ENCODE results near the gene INAVA. TPM values are rescaled to one million over a fixed set of nuclear protein-coding genes. Genes with fewer than 3 reads are reported as not detected.

Gene INAVA
- polyA plus RNA-seq, 3 donors, result not detected

DNA sequence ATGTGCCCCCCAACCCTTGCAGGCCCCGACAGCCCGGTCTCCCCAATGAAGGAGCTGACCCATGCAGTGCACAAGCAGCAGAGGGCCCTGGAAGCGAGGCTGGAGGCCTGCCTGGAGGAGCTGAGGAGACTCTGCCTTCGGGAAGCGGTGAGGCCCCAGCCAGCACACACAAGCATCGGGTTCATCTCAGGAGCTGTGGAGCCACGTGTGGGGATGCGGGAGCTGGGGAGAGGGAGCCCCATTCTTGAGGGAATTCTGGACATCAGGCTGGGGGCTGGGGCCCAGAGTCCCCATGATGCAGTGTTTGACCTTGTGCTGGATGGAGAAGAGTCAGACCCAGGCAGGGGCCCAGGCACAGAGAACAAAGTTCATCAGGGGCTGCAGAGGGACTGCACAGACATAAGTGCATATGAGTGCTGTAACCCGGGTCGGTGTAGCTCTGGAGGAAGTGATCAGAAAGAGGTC, 4.8 kb downstream of the INAVA start:
- Histone ChIP-seq H3K79me2 (ENCODE audit: insufficient read depth, low read length) (no peaks in the 10 kb centered on the region), H3K4me1 (ENCODE audit: control insufficient read depth in 1 of 2, insufficient read depth in 2 of 2, low read length in 2 of 2) (peaks cover 9 to 29% of the 10 kb centered on the region in 2 donors), H3K4me2 (replicated peaks; ENCODE audit: extremely low read depth, low read length, poor library complexity, severe bottlenecking) (no peak overlapping the region), H3K27ac (ENCODE audit: low read depth in 1 of 2, low read length in 2 of 2) (no peak overlapping the region), H3K4me3 (replicated peaks in 1 of 3; ENCODE audit: low read depth in 2 of 3, low read length in 3 of 3) (no peak overlapping the region), H3K36me3 (replicated peaks in 1 of 2; ENCODE audit: control insufficient read depth in 1 of 2, insufficient read depth in 2 of 2, low read length in 2 of 2) (no peaks in the 10 kb centered on the region), H3K9ac (ENCODE audit: insufficient read depth, low read length, poor library complexity, severe bottlenecking) (no peak overlapping the region), H3K27me3 (ENCODE audit: control insufficient read depth in 2 of 2, insufficient read depth in 2 of 2, low read length in 2 of 2) (no peaks in the 10 kb centered on the region), H3K9me3 (replicated peaks in 1 of 2; ENCODE audit: control insufficient read depth in 1 of 2, insufficient read depth in 1 of 2, low read length in 2 of 2) (no peaks in the 10 kb centered on the region), H4K20me1 (ENCODE audit: insufficient read depth, low read length) (no peaks in the 10 kb centered on the region), H2AFZ (ENCODE audit: insufficient read depth, low read depth, low read length, poor library complexity, severe bottlenecking) (no peak overlapping the region)
- H3K4me1 Mint-ChIP-seq, result peaks cover 35% of the 10 kb centered on the region
- no peaks in the 10 kb centered on the region for H3K9me3 Mint-ChIP-seq
- WGBS (ENCODE audit: insufficient coverage), result 70% methylated on average over 10 of the region's 10 CpGs
- H3K27ac Mint-ChIP-seq, result peak overlapping the region in 1 of 7 donors; percentile 48
- no peak overlapping the region for H3K4me3 Mint-ChIP-seq
- DNase-seq, result no peak
- intact Hi-C loops (cut with micrococcal nuclease), result no loop called here
- TF ChIP-seq, protein P1, sequence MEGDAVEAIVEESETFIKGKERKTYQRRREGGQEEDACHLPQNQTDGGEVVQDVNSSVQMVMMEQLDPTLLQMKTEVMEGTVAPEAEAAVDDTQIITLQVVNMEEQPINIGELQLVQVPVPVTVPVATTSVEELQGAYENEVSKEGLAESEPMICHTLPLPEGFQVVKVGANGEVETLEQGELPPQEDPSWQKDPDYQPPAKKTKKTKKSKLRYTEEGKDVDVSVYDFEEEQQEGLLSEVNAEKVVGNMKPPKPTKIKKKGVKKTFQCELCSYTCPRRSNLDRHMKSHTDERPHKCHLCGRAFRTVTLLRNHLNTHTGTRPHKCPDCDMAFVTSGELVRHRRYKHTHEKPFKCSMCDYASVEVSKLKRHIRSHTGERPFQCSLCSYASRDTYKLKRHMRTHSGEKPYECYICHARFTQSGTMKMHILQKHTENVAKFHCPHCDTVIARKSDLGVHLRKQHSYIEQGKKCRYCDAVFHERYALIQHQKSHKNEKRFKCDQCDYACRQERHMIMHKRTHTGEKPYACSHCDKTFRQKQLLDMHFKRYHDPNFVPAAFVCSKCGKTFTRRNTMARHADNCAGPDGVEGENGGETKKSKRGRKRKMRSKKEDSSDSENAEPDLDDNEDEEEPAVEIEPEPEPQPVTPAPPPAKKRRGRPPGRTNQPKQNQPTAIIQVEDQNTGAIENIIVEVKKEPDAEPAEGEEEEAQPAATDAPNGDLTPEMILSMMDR (IDR thresholded peaks at IDR 0.05), result no peak
- no peaks in the 10 kb centered on the region for H3K36me3 Mint-ChIP-seq
- H3K27me3 Mint-ChIP-seq (ENCODE audit: low read depth in 3 of 3), result peaks cover 0 to 4% (median 2%) of the 10 kb centered on the region in 3 donors

DNA sequence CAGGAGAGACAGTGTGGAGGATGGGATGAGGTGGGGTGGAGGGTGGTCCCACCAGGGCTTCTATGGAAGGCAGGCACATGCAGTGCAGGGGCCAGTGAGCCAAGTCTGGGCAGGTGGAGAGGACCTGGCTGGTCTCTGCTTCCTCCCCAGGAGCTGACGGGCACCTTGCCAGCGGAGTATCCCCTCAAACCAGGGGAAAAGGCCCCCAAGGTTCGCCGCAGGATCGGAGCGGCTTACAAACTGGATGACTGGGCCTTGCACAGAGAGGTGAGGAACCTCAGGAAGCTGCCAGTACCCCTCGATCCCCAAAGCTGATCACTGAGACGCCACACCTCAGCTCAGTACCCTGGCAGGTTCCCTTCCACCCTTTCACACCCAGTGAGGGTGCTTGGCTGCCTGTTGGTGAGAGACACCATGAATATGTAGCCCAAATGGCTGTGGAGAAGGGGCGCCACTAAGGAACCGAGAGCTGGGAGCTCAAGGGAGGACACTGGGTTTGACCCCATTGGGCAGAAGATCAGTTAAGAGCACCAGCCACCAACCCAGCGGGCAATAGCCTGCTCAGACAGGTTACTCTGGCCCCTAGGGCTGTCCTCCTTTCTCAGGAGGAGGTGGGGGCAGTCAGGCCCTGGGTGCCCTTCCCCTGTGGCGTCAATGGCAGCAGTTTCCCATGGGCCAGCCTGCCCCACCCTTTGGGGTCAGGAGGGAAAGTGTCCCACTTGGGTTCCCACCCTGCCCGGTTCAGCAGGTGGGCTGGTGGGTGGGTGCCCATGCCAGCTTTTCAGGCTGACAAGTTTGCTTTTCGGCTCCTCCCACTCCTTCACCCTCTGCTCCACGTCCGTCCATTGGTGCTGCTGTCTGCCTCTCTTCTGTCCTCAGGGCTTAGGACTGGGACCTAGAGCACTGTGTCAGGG, 5.5 kb downstream of the INAVA start:
- Mint-ChIP-seq H3K36me3 (no peaks in the 10 kb centered on the region), H3K4me3 (no peak overlapping the region), H3K27me3 (ENCODE audit: low read depth in 3 of 3) (peaks cover 0 to 2% (median 2%) of the 10 kb centered on the region in 3 donors), H3K9me3 (no peaks in the 10 kb centered on the region), H3K27ac (no peak overlapping the region), H3K4me1 (peaks cover 35% of the 10 kb centered on the region)
- intact Hi-C loops (cut with micrococcal nuclease), result no loop called here
- Histone ChIP-seq H3K4me2 (replicated peaks; ENCODE audit: extremely low read depth, low read length, poor library complexity, severe bottlenecking) (no peak overlapping the region), H2AFZ (ENCODE audit: insufficient read depth, low read depth, low read length, poor library complexity, severe bottlenecking) (no peak overlapping the region), H3K27me3 (ENCODE audit: control insufficient read depth in 2 of 2, insufficient read depth in 2 of 2, low read length in 2 of 2) (no peaks in the 10 kb centered on the region), H4K20me1 (ENCODE audit: insufficient read depth, low read length) (no peaks in the 10 kb centered on the region), H3K36me3 (replicated peaks in 1 of 2; ENCODE audit: control insufficient read depth in 1 of 2, insufficient read depth in 2 of 2, low read length in 2 of 2) (no peaks in the 10 kb centered on the region), H3K27ac (ENCODE audit: low read depth in 1 of 2, low read length in 2 of 2) (no peak overlapping the region), H3K4me1 (ENCODE audit: control insufficient read depth in 1 of 2, insufficient read depth in 2 of 2, low read length in 2 of 2) (peaks cover 9 to 29% of the 10 kb centered on the region in 2 donors), H3K79me2 (ENCODE audit: insufficient read depth, low read length) (no peaks in the 10 kb centered on the region), H3K9me3 (replicated peaks in 1 of 2; ENCODE audit: control insufficient read depth in 1 of 2, insufficient read depth in 1 of 2, low read length in 2 of 2) (no peaks in the 10 kb centered on the region), H3K9ac (ENCODE audit: insufficient read depth, low read length, poor library complexity, severe bottlenecking) (peak overlapping the region; percentile 8), H3K4me3 (replicated peaks in 1 of 3; ENCODE audit: low read depth in 2 of 3, low read length in 3 of 3) (no peak overlapping the region)
- TF ChIP-seq, protein P1 (IDR thresholded peaks at IDR 0.05), result no peak
- 97% methylated on average over 10 of the region's 16 CpGs for WGBS (ENCODE audit: insufficient coverage)
- DNase-seq, result no peak
